AG04450 (cell line): ENCODE data around the gene POU3F3. TPM values are rescaled to one million over a fixed set of nuclear protein-coding genes. Genes with fewer than 3 reads are reported as not detected.

ENCODE experiments used
- CTCF ChIA-PET: fragments of 300-600, 350-600 bp; formaldehyde crosslinking; extraction: SDS; loops from one replicate; lab custom pipeline; 2022; ENCODE audit warnings: antibody characterized with exemption, inconsistent platforms; lab: Charles Lee
- POLR2A ChIA-PET: fragments of 350-600 bp; formaldehyde crosslinking; extraction: SDS; loops from one replicate; lab custom pipeline; 2021; ENCODE audit warnings: antibody characterized with exemption, inconsistent platforms; lab: Yijun Ruan, JAX
- DNase-seq: peaks from one replicate; pipeline ENCODE4 v3.0.0-alpha.2; 2011; ENCODE audit warnings: low read depth, low spot score
- H3K27ac ChIP-seq: one replicate; pipeline ENCODE4 v1.5.1; 2012; ENCODE audit warnings: low read depth, low read length, control low read depth
- H3K27me3 ChIP-seq: one replicate; pipeline ENCODE4 v1.6.0; 2012; ENCODE audit warnings: low read length; ENCODE audit not compliant: control insufficient read depth, insufficient read depth
- H3K4me3 ChIP-seq: 2 replicates; pipeline ENCODE4 v1.5.1; 2011; ENCODE audit warnings: mild to moderate bottlenecking, low read depth, low read length, control low read depth
- H3K9me3 ChIP-seq: 2 replicates; pipeline ENCODE4 v1.5.1; 2012; ENCODE audit warnings: low read length; ENCODE audit not compliant: control insufficient read depth, insufficient read depth
- polyA plus RNA-seq: library from polyadenylated mRNA; depleted of rRNA; stranded (reverse); fragments of >200 nt; gene quantifications from 2 replicates; pipeline ENCODE4 v1.2.3, GENCODE V29; 2011
- TF ChIP-seq, protein P1 (sequence below): IDR thresholded peaks from 2 replicates; pipeline ENCODE4 v1.5.1; 2011; ENCODE audit warnings: low read depth, low read length, control low read depth, inconsistent platforms

POU3F3 gene
- polyA plus RNA-seq, 1 experiment, result not detected

DNA sequence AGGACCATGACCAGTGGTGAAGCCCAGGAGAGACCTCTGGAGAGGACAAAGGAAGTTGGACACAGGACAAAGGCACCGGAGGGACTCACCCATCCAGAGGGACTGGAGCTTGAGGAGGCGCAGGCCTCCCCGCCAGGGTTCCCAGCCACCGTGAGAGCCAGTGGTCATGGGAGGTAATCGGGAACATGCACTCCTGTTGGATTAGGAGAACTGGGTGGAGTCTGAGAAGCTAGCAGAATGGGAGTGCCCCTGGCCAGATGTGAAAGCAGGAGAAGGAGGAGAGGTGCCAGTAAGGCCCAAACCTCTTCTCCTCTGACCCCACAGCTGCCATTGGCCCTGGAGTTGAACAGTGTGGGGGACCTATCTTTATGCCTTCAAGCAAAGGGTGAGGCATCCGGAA, 20.3 kb downstream of the POU3F3 start:
- TF ChIP-seq, protein P1, sequence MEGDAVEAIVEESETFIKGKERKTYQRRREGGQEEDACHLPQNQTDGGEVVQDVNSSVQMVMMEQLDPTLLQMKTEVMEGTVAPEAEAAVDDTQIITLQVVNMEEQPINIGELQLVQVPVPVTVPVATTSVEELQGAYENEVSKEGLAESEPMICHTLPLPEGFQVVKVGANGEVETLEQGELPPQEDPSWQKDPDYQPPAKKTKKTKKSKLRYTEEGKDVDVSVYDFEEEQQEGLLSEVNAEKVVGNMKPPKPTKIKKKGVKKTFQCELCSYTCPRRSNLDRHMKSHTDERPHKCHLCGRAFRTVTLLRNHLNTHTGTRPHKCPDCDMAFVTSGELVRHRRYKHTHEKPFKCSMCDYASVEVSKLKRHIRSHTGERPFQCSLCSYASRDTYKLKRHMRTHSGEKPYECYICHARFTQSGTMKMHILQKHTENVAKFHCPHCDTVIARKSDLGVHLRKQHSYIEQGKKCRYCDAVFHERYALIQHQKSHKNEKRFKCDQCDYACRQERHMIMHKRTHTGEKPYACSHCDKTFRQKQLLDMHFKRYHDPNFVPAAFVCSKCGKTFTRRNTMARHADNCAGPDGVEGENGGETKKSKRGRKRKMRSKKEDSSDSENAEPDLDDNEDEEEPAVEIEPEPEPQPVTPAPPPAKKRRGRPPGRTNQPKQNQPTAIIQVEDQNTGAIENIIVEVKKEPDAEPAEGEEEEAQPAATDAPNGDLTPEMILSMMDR, result no peak
- no peak overlapping the region for H3K27ac ChIP-seq
- POLR2A ChIA-PET, result no interaction called here
- CTCF ChIA-PET, result interaction anchor here (0.8 to 1.5 kb wide), 2 partner anchors 24 to 25 kb away, joined by 3 to 4 read pairs; no protein-coding TSS in a partner anchor
- no peaks in the 10 kb centered on the region for H3K9me3 ChIP-seq
- H3K27me3 ChIP-seq, result peaks cover 29% of the 10 kb centered on the region
- H3K4me3 ChIP-seq, result no peak overlapping the region
- DNase-seq, result no peak

DNA sequence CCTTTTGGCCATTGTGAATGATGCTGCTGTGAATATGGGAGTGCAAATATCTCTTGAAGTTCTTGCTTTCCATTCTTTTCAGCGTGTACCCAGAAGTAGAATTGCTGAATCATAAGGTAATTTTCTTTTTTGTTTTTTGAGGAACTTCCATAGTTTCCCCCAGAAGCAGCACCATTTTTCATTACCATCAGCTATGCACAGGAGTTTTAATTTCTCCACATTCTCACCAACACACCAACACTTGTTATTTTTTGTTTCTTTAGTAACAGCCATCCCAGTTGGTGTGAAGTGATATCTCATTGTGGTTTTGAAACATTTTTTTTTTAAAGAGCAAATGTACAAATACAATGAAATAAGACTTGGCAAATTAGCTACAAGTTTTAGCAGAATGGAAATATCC, 21.3 kb downstream of the POU3F3 start:
- H3K4me3 ChIP-seq, result no peak overlapping the region
- no peak overlapping the region for H3K27ac ChIP-seq
- TF ChIP-seq, protein P1, result no peak
- ChIA-PET CTCF (interaction anchor here (1.5 kb wide), 1 partner anchor 25 kb away, joined by 3 read pairs; no protein-coding TSS in a partner anchor), POLR2A (no interaction called here)
- peaks cover 23% of the 10 kb centered on the region for H3K27me3 ChIP-seq
- no peaks in the 10 kb centered on the region for H3K9me3 ChIP-seq
- no peak for DNase-seq

DNA sequence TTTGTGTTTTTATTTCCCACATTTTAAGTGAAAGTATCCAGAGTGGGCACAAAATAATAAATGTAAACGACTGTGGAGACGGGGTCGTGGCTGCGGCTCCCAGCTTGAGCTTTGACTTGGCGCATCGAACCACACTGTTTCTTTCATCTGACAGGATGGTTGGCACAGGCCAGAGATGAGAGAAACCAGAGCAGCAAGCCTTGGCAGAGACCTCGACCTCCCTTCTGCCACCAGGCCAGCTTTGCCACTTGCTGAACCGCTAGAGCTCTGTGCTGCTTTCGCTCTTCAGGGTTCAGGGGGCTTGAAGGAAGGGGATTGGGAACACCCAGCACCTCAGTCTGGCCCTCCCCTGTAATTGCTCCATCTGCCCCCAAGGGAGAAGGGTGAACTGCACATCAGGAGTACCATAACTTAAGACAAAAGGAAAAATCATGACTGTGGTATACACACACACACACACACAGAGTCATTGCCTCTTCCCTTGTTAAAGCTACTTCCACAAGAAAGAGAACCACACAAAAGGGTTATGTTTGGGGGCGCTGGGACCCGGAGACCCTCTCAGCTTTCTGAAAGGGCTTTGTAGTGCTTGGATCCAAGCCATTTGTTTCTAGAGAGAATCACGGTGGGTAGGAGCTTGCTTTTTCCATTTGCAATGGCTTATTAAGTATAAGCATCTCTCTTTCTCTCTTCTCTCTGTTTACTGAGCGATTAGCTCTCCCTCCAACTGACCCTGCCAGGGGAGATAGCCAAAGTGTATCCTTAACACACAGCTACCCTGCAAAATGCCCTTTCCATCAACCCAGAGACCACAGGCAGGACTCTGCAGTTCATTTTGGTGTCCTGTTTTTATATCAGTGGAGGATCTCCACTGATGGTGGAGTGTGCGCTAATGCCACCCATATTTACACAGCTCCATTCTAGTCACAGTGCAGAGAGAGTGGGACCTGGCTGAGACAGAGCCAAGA, 23.0 kb downstream of the POU3F3 start:
- Histone ChIP-seq H3K4me3 (no peak overlapping the region), H3K27ac (no peak overlapping the region), H3K27me3 (peaks cover 18% of the 10 kb centered on the region), H3K9me3 (no peaks in the 10 kb centered on the region)
- CTCF ChIA-PET, result interaction anchor here (1.3 kb wide), 1 partner anchor 27 kb away, joined by 6 read pairs; no protein-coding TSS in a partner anchor
- no peak for DNase-seq
- TF ChIP-seq, protein P1, result no peak
- POLR2A ChIA-PET, result no interaction called here

DNA sequence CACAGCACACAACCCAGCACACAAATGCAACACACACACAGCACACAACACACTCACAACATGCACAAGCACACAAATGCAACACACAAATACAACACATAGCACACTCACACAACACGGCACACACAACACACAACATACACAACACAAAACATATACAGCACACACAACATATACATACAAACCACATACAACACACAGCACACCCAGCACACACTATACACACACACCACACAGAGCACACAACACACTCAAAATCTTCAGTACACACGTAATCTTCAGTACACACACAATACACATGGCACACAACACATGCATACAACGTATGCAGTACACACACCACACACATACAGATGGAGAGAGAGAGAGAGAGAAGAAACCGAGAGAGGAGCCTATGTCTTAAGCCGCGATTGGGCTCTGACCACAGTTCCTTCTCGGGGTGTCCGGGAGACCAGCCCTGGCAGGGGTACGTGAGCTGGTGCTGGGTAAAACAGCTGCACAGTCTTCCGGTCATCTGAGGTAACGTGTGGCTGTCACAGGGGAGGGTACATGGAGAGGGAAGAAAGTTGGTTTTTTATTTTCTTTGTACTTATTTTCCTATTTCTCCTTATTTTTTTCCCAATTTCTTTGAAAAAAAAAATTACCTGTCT, 25.1 kb downstream of the POU3F3 start:
- no peak for DNase-seq
- TF ChIP-seq, protein P1, result no peak
- Histone ChIP-seq H3K27ac (no peak overlapping the region), H3K27me3 (peaks cover 6% of the 10 kb centered on the region), H3K4me3 (no peak overlapping the region), H3K9me3 (no peaks in the 10 kb centered on the region)
- POLR2A ChIA-PET, result no interaction called here
- CTCF ChIA-PET, result interaction anchor here (0.7 kb wide), 1 partner anchor 29 kb away, joined by 3 read pairs; no protein-coding TSS in a partner anchor
